Activated naive CD4-positive, alpha-beta T cell treated with anti-CD3 and anti-CD28 coated beads for 36 hours (primary cell): ENCODE measurements around the gene COA3. TPM values are rescaled to one million over a fixed set of nuclear protein-coding genes. Genes with fewer than 3 reads are reported as not detected.
A peak's percentile ranks its signal among the peaks of the same experiment; 100 is the strongest.

Experiments used
- CTCF ChIA-PET: fragments of 350-600 bp; sonication (Branson Sonifier 250); formaldehyde crosslinking; loops from one replicate; lab custom pipeline; 2021; ENCODE audit warnings: antibody characterized with exemption; lab: Charles Lee
- DNase-seq: peaks from one replicate; pipeline ENCODE4 v3.0.0-alpha.2; 2020
- H3K27ac Mint-ChIP-seq: one replicate; pipeline ENCODE4 v1.8.0; 2021; ENCODE audit warnings: mild to moderate bottlenecking, mixed read lengths
- H3K27me3 Mint-ChIP-seq: one replicate; pipeline ENCODE4 v1.8.0; 2021; ENCODE audit warnings: low read depth, mixed read lengths
- H3K36me3 Mint-ChIP-seq: one replicate; pipeline ENCODE4 v1.8.0; 2021; ENCODE audit warnings: low read depth, mixed read lengths
- H3K4me1 Mint-ChIP-seq: one replicate; pipeline ENCODE4 v1.8.0; 2021; ENCODE audit warnings: low read depth, mixed read lengths
- H3K4me3 Mint-ChIP-seq: one replicate; pipeline ENCODE4 v1.8.0; 2021; ENCODE audit warnings: mild to moderate bottlenecking, moderate library complexity, mixed read lengths
- H3K9me3 Mint-ChIP-seq: one replicate; pipeline ENCODE4 v1.8.0; 2021; ENCODE audit warnings: mixed read lengths
- intact Hi-C: fragments of 100-400 bp; cut with micrococcal nuclease; formaldehyde crosslinking; loops from one replicate; pipeline ENCODE4 v1.15.1; 2023
- microRNA-seq: library from miRNA; unstranded; fragments of <30 nt; microRNA quantifications from one replicate; pipeline ENCODE4 v1.2.0, GENCODE V29; 2022; ENCODE audit warnings: borderline microRNAs expressed, borderline replicate concordance
- total RNA-seq, 2 experiments: library from RNA; stranded (reverse); gene quantifications; one replicate each; pipeline ENCODE4 v1.2.3, GENCODE V29; 2021

COA3 gene
- total RNA-seq, 2 experiments from 2014 or later = 23.7 to 24.4 TPM

DNA sequence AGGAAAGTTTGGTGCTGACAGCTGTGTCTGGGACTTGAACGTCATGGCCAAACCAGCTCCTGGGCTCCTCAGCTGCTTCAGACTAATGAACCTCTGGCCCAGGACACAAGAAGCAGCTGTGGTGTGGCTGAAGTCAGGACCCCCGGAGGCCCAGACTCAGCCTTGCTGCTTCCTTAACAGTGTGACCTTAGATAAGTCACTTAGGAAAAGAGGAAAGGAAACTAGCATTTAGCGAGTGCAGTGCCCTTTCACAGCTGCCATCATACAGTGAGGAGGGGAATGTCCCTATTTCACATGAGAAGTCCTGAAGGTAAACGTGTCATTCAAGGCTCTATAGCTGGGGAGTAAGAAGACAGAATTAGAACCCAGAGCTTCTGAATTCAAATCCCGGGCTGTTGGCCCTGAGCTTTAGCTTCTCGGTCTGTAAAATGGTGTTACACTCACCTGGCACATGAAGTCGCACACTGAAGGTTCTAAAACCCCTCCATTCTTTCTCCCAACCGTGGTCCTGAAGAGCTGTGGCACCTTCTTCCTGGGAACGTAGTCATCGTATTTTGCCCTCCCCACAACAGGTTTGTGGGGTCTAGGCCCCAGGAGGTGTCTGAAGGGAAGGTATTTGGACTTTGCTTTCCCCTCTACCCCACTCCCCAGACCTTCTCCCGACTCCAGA lies 38.4 kb downstream of the COA3 start:
- intact Hi-C loops = loop anchor here (1.0 to 10.0 kb wide), 2 partner anchors 15 to 55 kb away; partner anchors contain the start of gene EZH1
- H3K4me1 Mint-ChIP-seq = peaks cover 11% of the 10 kb centered on the region
- no peak overlapping the region for H3K4me3 Mint-ChIP-seq
- no peaks in the 10 kb centered on the region for H3K36me3 Mint-ChIP-seq
- no peak overlapping the region for H3K27ac Mint-ChIP-seq
- DNase-seq = peak; percentile 34
- peaks cover 51% of the 10 kb centered on the region for H3K27me3 Mint-ChIP-seq
- CTCF ChIA-PET = interaction anchor here (0.8 to 2.4 kb wide), 10 partner anchors 13 to 182 kb away, joined by 3 to 11 read pairs (median 4); partner anchors contain the start of genes BECN1, PSMC3IP and VPS25
- H3K9me3 Mint-ChIP-seq = no peaks in the 10 kb centered on the region

DNA sequence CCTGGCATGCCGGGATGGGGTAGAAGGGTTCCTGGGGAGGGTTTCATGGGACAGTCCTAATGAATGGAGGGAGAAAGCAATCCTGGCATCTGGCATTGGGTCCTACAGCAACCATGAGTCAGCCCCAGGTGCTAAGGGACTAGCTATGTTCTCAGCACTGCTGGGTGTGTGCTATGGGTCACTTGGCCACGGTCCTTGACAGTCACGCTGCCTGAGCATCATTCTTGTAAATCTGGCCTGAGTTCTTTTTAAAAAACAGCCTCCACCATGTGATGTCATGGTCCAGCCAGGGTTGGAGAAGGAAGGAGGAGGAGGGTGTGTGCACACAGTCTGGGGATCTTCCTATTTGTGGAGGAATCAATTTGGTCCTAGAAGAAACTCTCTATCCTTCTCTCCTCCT lies 43.7 kb downstream of the COA3 start:
- Mint-ChIP-seq H3K4me1 (no peaks in the 10 kb centered on the region), H3K9me3 (no peaks in the 10 kb centered on the region), H3K27me3 (peaks cover 23% of the 10 kb centered on the region), H3K27ac (no peak overlapping the region), H3K4me3 (no peak overlapping the region), H3K36me3 (no peaks in the 10 kb centered on the region)
- DNase-seq = no peak
- intact Hi-C loops = no loop called here
- CTCF ChIA-PET = interaction anchor here (1.0 to 2.2 kb wide), 2 partner anchors 9 to 176 kb away, joined by 3 to 6 read pairs; no protein-coding TSS in a partner anchor

DNA sequence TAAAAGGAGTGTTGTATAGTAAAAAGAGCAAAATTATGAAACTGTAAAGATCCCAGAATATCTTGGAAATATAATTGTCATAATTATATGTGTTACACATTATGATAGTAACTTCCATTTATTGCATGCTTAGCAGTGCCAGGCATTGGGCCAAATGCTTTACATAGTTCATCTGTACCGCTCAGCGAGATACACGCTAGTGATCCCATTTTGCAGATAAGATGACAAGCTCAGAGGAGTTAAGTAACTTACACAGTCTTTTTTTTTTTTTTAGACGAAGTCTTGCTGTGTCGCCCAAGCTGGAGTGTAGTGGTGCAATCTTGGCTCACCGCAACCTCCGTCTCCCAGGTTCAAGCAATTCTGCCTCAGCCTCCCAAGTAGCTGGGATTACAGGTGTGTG lies 46.9 kb downstream of the COA3 start:
- Mint-ChIP-seq H3K4me3 (no peak overlapping the region), H3K27me3 (peaks cover 11% of the 10 kb centered on the region), H3K9me3 (no peaks in the 10 kb centered on the region), H3K36me3 (no peaks in the 10 kb centered on the region), H3K27ac (no peak overlapping the region), H3K4me1 (no peaks in the 10 kb centered on the region)
- DNase-seq = no peak
- intact Hi-C loops = no loop called here
- CTCF ChIA-PET = no interaction called here

DNA sequence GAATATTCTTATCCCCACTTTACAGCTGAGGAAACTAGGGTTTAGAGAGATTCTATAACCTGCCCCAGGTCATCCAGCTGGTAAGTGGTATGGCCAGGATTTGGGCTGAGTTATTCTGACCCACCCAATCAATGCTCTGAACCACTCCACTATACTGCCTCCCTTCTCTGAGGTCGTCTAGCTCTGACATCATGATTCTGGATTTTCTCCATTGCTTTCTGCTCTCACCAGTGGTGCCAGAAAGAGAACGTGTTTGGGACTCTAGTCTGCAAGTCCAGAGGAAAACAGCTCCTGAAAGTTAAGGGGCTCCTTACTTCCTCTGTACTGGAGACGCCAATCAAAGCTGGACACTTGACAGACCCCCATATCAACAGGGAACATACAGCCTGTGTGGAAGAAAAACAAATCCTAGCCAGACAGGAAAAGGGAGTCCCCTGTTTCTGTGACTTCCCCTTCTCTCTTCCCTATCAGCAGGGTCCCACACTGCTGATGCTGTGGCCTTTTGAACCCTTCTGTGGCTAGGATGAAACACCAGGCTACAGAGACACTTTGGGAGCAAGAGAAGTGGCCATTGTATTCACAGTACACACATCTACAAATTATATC lies 47.7 kb downstream of the COA3 start:
- no peak overlapping the region for H3K4me3 Mint-ChIP-seq
- CTCF ChIA-PET = interaction anchor here (0.6 to 4.3 kb wide), 2 partner anchors 13 to 120 kb away, joined by 4 to 19 read pairs; no protein-coding TSS in a partner anchor
- peaks cover 11% of the 10 kb centered on the region for H3K27me3 Mint-ChIP-seq
- H3K4me1 Mint-ChIP-seq = no peaks in the 10 kb centered on the region
- H3K27ac Mint-ChIP-seq = no peak overlapping the region
- H3K9me3 Mint-ChIP-seq = no peaks in the 10 kb centered on the region
- no peaks in the 10 kb centered on the region for H3K36me3 Mint-ChIP-seq
- DNase-seq = no peak
- intact Hi-C loops = no loop called here

DNA sequence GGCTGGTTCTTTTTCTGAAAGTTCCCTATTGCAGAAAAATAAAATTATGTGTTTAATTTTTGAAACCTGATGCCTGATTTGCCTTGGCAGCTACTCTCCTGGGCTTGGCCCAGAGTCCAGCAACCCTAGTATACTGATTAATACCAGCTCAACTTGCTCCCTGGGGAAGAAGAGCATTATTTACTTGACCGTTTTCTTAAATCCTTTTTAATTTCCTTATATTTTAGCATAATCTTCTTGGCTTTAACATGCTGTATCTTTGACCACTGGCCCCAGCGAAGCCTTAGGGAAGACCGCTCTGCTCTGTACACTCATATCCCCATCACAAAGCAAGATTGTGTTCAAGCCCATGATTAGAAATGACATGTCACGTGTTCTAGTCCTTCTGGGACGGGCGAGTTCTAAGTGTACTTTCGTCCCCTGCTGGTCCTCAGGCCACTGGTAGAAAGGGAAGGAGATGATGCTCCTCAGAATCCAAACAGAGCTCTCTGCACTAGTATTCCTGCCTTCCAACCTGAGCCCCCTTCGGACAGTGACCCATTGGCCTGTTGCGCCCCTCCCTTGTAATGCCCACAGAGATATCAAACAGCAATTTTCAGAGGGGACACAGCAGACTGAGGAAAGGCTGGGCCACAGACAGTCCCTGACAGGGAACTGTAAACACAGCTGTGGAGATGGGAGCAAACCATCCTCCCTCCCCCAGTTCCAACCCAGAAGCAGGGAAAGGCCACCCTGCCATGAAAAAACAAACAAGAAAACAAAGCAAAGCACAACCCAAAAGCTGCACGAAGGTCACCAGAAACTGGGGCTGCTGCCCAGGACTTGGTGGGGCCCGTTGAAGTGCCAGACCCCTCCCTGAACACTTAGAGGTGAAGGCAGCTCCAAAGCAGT lies 49.4 kb downstream of the COA3 start:
- no peaks in the 10 kb centered on the region for H3K36me3 Mint-ChIP-seq
- no peak overlapping the region for H3K4me3 Mint-ChIP-seq
- CTCF ChIA-PET = interaction anchor here (1.6 to 4.3 kb wide), 2 partner anchors 10 to 14 kb away, joined by 4 to 19 read pairs; no protein-coding TSS in a partner anchor
- no peaks in the 10 kb centered on the region for H3K9me3 Mint-ChIP-seq
- intact Hi-C loops = loop anchor here (10.0 kb wide), 1 partner anchor 1476 kb away; no protein-coding TSS in a partner anchor
- peaks cover 10% of the 10 kb centered on the region for H3K27me3 Mint-ChIP-seq
- no peak for DNase-seq
- no peak overlapping the region for H3K27ac Mint-ChIP-seq
- H3K4me1 Mint-ChIP-seq = peaks cover 6% of the 10 kb centered on the region

DNA sequence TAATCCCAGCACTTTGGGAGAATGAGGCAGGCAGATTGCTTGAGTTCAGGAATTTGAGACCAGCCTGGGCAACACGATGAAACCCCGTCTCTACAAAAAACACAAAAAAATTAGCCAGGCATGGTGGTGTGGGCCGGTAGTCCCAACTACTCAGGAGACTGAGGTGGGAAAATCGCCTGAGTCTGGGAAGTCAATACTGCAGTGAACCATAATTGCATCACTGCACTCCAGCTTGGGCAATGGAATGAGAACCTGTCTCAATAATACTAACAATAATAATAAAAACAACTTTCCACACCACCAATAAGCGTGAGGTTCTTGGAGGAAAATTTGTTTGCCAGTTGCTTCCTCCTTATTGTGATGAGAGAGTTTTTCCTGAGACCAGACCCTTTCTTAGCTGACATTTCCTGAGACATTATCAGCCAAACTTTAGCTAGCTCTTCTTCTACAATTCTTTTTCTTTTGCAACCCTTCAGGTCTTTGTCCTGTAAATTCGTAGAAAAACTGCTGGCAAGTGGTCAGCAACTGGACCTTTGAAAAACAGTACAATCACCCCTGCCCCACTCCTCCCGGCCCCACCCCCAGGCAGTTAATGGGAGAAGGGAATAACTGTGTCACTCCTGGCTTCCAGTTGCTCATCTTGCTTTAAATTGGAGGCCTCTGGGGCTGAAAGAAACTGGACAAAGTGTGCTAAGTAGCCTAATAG lies 50.1 kb downstream of the COA3 start:
- intact Hi-C loops = loop anchor here (10.0 kb wide), 1 partner anchor 1476 kb away; no protein-coding TSS in a partner anchor
- H3K27ac Mint-ChIP-seq = no peak overlapping the region
- CTCF ChIA-PET = interaction anchor here (1.1 to 4.3 kb wide), 3 partner anchors 9 to 25 kb away, joined by 3 to 19 read pairs (median 4); no protein-coding TSS in a partner anchor
- H3K9me3 Mint-ChIP-seq = no peaks in the 10 kb centered on the region
- no peak overlapping the region for H3K4me3 Mint-ChIP-seq
- DNase-seq = no peak
- peaks cover 10% of the 10 kb centered on the region for H3K27me3 Mint-ChIP-seq
- peaks cover 13% of the 10 kb centered on the region for H3K4me1 Mint-ChIP-seq
- no peaks in the 10 kb centered on the region for H3K36me3 Mint-ChIP-seq

Small RNAs within 50 kb of the gene (microRNA-seq; reads per million reads assigned to microRNA genes)
- gene MIR6781 = 2.7 reads per million

Other genes with a start within 250 kb of the COA3 start
- under 1 TPM; 0.26 to 0.67 TPM for gene HSD17B1, start 245.8 kb downstream of the COA3 start, total RNA-seq
- 10 to 100 TPM; 93.3 to 93.6 TPM for gene COASY, start 236.6 kb downstream of the COA3 start, total RNA-seq
- gene MLX, start 231.6 kb downstream of the COA3 start, total RNA-seq = 10 to 100 TPM; 22.1 to 24.7 TPM
- gene PSMC3IP, start 221.0 kb downstream of the COA3 start, total RNA-seq = 10 to 100 TPM; 38.6 to 42.2 TPM
- 10 to 100 TPM; 28.6 to 33.5 TPM for gene RETREG3, start 189.3 kb downstream of the COA3 start, total RNA-seq
- gene TUBG1, start 189.0 kb downstream of the COA3 start, total RNA-seq = 10 to 100 TPM; 91.3 to 92.0 TPM
- 1 to 10 TPM; 9.1 to 9.9 TPM for gene TUBG2, start 139.4 kb downstream of the COA3 start, total RNA-seq
- gene PLEKHH3, start 121.7 kb downstream of the COA3 start, total RNA-seq = under 1 TPM; 0.62 to 0.77 TPM
- gene CCR10, start 116.9 kb downstream of the COA3 start, total RNA-seq = under 1 TPM; 0.14 to 0.20 TPM
- 1 to 10 TPM; 1.4 to 1.5 TPM for gene CNTNAP1, start 116.2 kb downstream of the COA3 start, total RNA-seq
- 10 to 100 TPM; 31.9 to 34.0 TPM for gene EZH1, start 53.7 kb downstream of the COA3 start, total RNA-seq
- not detected for gene RAMP2, start 37.5 kb downstream of the COA3 start, total RNA-seq
- gene VPS25, start 25.3 kb downstream of the COA3 start, total RNA-seq = 10 to 100 TPM; 57.5 to 58.2 TPM
- under 1 TPM; 0.17 to 0.41 TPM for gene WNK4, start 18.1 kb downstream of the COA3 start, total RNA-seq
- gene CNTD1, start 157 bp upstream of the COA3 start, total RNA-seq = not detected
- gene BECN1, start 25.6 kb upstream of the COA3 start, total RNA-seq = 10 to 100 TPM; 64.1 to 71.3 TPM
- 10 to 100 TPM; 84.7 to 87.0 TPM for gene PSME3, start 34.7 kb upstream of the COA3 start, total RNA-seq
- gene AOC2, start 45.9 kb upstream of the COA3 start, total RNA-seq = 1 to 10 TPM; 2.0 to 2.6 TPM
- 1 to 10 TPM; 1.4 to 2.6 TPM for gene AOC3, start 52.5 kb upstream of the COA3 start, total RNA-seq
- not detected for gene G6PC1, start 102.1 kb upstream of the COA3 start, total RNA-seq
- gene AARSD1, start 165.8 kb upstream of the COA3 start, total RNA-seq = 10 to 100 TPM; 48.4 to 49.3 TPM
- gene PTGES3L, start 181.4 kb upstream of the COA3 start, total RNA-seq = under 1 TPM; 0.33 to 0.57 TPM
- 1 to 10 TPM; 5.9 to 6.5 TPM for gene RUNDC1, start 181.9 kb upstream of the COA3 start, total RNA-seq
- gene RPL27, start 199.7 kb upstream of the COA3 start, total RNA-seq = 1,000 to 10,000 TPM; 1,974 to 2,033 TPM
- gene IFI35, start 208.1 kb upstream of the COA3 start, total RNA-seq = 10 to 100 TPM; 43.9 to 50.5 TPM
- 10 to 100 TPM; 32.6 to 34.7 TPM for gene VAT1, start 223.7 kb upstream of the COA3 start, total RNA-seq
- gene RND2, start 226.5 kb upstream of the COA3 start, total RNA-seq = not detected